ENCODE measurements around the gene ADAM12.

ADAM12 gene

GRCh38 chr10:126214021-126214420, 174.3 kb downstream of the ADAM12 start:
- H3K79me2 ChIP-seq (ENCODE audit: insufficient read depth, low read length): no peaks in the 10 kb centered on the region
- H3K4me1 ChIP-seq (ENCODE audit: insufficient read depth, low read length, poor library complexity, severe bottlenecking): no peaks in the 10 kb centered on the region
- no peaks in the 10 kb centered on the region for H3K9me2 ChIP-seq (replicated peaks; ENCODE audit: low read depth, low read length)
- H3F3A ChIP-seq (ENCODE audit: low read depth): no peaks in the 10 kb centered on the region
- no peaks in the 10 kb centered on the region; the same call in 1 of the 2 replicates for H3K9me3 ChIP-seq (ENCODE audit: insufficient read depth, low read depth, low read length)
- no peak overlapping the region for H3K9ac ChIP-seq (ENCODE audit: low read depth, low read length, poor library complexity, severe bottlenecking)
- H3K36me3 ChIP-seq (ENCODE audit: insufficient read depth, low read length): no peaks in the 10 kb centered on the region
- no peak overlapping the region for H3K4me3 ChIP-seq (ENCODE audit: low read length, poor library complexity, severe bottlenecking)
- H3K4me2 ChIP-seq (ENCODE audit: low read depth, low read length, poor library complexity, severe bottlenecking): no peak overlapping the region
- no peaks in the 10 kb centered on the region for H4K20me1 ChIP-seq (ENCODE audit: insufficient read depth, low read length, poor library complexity, severe bottlenecking)
- H2AFZ ChIP-seq (ENCODE audit: low read length): no peak overlapping the region
- H3K27me3 ChIP-seq (ENCODE audit: insufficient read depth, low read length, poor library complexity, severe bottlenecking): no peaks in the 10 kb centered on the region
- TF ChIP-seq EZH2phosphoT487 (IDR thresholded peaks at IDR 0.05; ENCODE audit: borderline replicate concordance) (no peak), CTCF (conservative IDR thresholded peaks at IDR 0.05; ENCODE audit: low read length) (no peak)

- no peaks in the 10 kb centered on the region for H3K4me1 ChIP-seq (ENCODE audit: insufficient read depth, low read length, poor library complexity, severe bottlenecking)
- H3K4me2 ChIP-seq (ENCODE audit: low read depth, low read length, poor library complexity, severe bottlenecking): no peak overlapping the region
- H3K79me2 ChIP-seq (ENCODE audit: insufficient read depth, low read length): no peaks in the 10 kb centered on the region
- no peaks in the 10 kb centered on the region for H3K27me3 ChIP-seq (ENCODE audit: insufficient read depth, low read length, poor library complexity, severe bottlenecking)
- H3K9ac ChIP-seq (ENCODE audit: low read depth, low read length, poor library complexity, severe bottlenecking): no peak overlapping the region
- no peaks in the 10 kb centered on the region for H3K36me3 ChIP-seq (ENCODE audit: insufficient read depth, low read length)
- H3K4me3 ChIP-seq (ENCODE audit: low read length, poor library complexity, severe bottlenecking): no peak overlapping the region
- no peaks in the 10 kb centered on the region for H4K20me1 ChIP-seq (ENCODE audit: insufficient read depth, low read length, poor library complexity, severe bottlenecking)
- no peak for TF ChIP-seq CTCF (conservative IDR thresholded peaks at IDR 0.05; ENCODE audit: low read length)
- TF ChIP-seq EZH2phosphoT487 (IDR thresholded peaks at IDR 0.05; ENCODE audit: borderline replicate concordance): no peak
- no peaks in the 10 kb centered on the region for H3K9me2 ChIP-seq (replicated peaks; ENCODE audit: low read depth, low read length)
- no peaks in the 10 kb centered on the region for H3F3A ChIP-seq (ENCODE audit: low read depth)
- no peak overlapping the region for H2AFZ ChIP-seq (ENCODE audit: low read length)
- H3K9me3 ChIP-seq (ENCODE audit: insufficient read depth, low read depth, low read length): no peaks in the 10 kb centered on the region; the same call in 1 of the 2 replicates
Observed at GRCh38 chr10:126212738-126213137, 175.5 kb downstream of the ADAM12 start.

DNA sequence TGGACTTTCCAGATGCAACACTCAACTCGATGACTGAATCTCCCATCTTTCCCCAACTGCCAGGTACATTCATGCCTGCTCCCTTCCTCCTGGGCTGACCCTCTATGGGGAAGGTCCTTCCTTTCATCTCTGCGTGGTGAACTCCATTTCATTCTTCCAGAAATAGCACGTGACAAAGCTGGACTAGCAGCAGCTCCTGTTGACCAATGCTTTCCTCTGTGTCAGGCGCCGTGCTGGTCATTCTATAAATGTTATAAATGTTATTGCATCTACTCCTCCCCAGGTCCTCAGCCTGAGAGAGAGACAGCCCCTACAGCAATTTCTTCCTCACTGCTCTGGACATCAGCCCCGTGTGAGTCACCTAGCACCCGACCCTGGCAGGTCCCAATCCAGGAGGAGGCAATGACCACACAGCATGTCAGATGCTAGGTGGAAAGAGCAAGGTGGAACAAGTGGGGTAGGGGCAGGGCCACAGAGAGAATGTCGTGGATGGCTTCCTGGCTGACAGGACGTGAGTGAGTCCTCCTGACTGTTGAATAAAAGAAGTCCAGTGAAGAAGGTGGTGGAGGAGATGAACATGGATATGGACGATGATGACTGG, 178.1 kb downstream of the ADAM12 start:
- Histone ChIP-seq H3K4me3 (ENCODE audit: low read length, poor library complexity, severe bottlenecking) (no peak overlapping the region), H3K9ac (ENCODE audit: low read depth, low read length, poor library complexity, severe bottlenecking) (no peak overlapping the region), H3K4me1 (ENCODE audit: insufficient read depth, low read length, poor library complexity, severe bottlenecking) (no peaks in the 10 kb centered on the region), H3F3A (ENCODE audit: low read depth) (no peaks in the 10 kb centered on the region), H3K9me3 (ENCODE audit: insufficient read depth, low read depth, low read length) (no peaks in the 10 kb centered on the region; the same call in 1 of the 2 replicates), H3K27me3 (ENCODE audit: insufficient read depth, low read length, poor library complexity, severe bottlenecking) (no peaks in the 10 kb centered on the region), H2AFZ (ENCODE audit: low read length) (no peak overlapping the region), H3K79me2 (ENCODE audit: insufficient read depth, low read length) (no peaks in the 10 kb centered on the region), H4K20me1 (ENCODE audit: insufficient read depth, low read length, poor library complexity, severe bottlenecking) (no peaks in the 10 kb centered on the region), H3K4me2 (ENCODE audit: low read depth, low read length, poor library complexity, severe bottlenecking) (no peak overlapping the region), H3K36me3 (ENCODE audit: insufficient read depth, low read length) (no peaks in the 10 kb centered on the region), H3K9me2 (replicated peaks; ENCODE audit: low read depth, low read length) (no peaks in the 10 kb centered on the region)
- TF ChIP-seq EZH2phosphoT487 (IDR thresholded peaks at IDR 0.05; ENCODE audit: borderline replicate concordance): no peak
- no peak for TF ChIP-seq CTCF (conservative IDR thresholded peaks at IDR 0.05; ENCODE audit: low read length)

Measured in Loucy (cell line).